DOHH2 (cell line): ENCODE results near the gene HOXC9.

Source experiments
- H3F3A ChIP-seq: fragments of 200-600 bp; sonication (generic), shearing (Covaris generic); 2 replicates; pipeline ENCODE4 v1.6.0; 2016; ENCODE audit warnings: antibody characterized with exemption, mild to moderate bottlenecking; ENCODE audit not compliant: control insufficient read depth, insufficient read depth
- H3K27ac ChIP-seq: fragments of 200-600 bp; sonication (generic); 2 replicates; pipeline ENCODE4 v1.5.1; 2014; ENCODE audit warnings: low read depth, mild to moderate bottlenecking, low read length, moderate library complexity
- H3K27me3 ChIP-seq: fragments of 200-600 bp; sonication (generic); 2 replicates; pipeline ENCODE4 v1.6.1; 2014; ENCODE audit warnings: mild to moderate bottlenecking, low read length, mixed read lengths; ENCODE audit not compliant: control insufficient read depth
- H3K36me3 ChIP-seq: fragments of 200-600 bp; sonication (generic); 2 replicates; pipeline ENCODE4 v1.6.1; 2014; ENCODE audit warnings: mild to moderate bottlenecking, low read length, moderate library complexity, mixed read lengths; ENCODE audit not compliant: control insufficient read depth
- H3K4me1 ChIP-seq: fragments of 200-600 bp; sonication (generic); 2 replicates; pipeline ENCODE4 v1.6.1; 2014; ENCODE audit warnings: mild to moderate bottlenecking, low read length, mixed read lengths; ENCODE audit not compliant: control insufficient read depth
- H3K4me2 ChIP-seq: fragments of 200-600 bp; sonication (generic); 2 replicates; pipeline ENCODE4 v1.6.0; 2014; ENCODE audit warnings: mild to moderate bottlenecking, low read length, moderate library complexity
- H3K4me3 ChIP-seq: fragments of 200-600 bp; sonication (generic); 2 replicates; pipeline ENCODE4 v1.5.1; 2014; ENCODE audit warnings: mild to moderate bottlenecking, low read length, mixed read lengths
- H3K79me2 ChIP-seq: fragments of 200-600 bp; sonication (generic); 2 replicates; pipeline ENCODE4 v1.6.1; 2014; ENCODE audit warnings: mild to moderate bottlenecking, low read length, mixed read lengths; ENCODE audit not compliant: control insufficient read depth
- H3K9me2 ChIP-seq: fragments of 200-600 bp; sonication (generic); replicated peaks from 2 replicates; pipeline ENCODE4 v1.6.1; 2014; ENCODE audit warnings: mild to moderate bottlenecking, low read length, mixed read lengths; ENCODE audit not compliant: control insufficient read depth
- H3K9me3 ChIP-seq: fragments of 200-600 bp; sonication (generic); 2 replicates; pipeline ENCODE4 v1.6.1; 2014; ENCODE audit warnings: antibody characterized with exemption, low read length, mixed read lengths; ENCODE audit not compliant: control insufficient read depth, insufficient read depth
- H4K20me1 ChIP-seq: fragments of 200-600 bp; sonication (generic); 2 replicates; pipeline ENCODE4 v1.6.0; 2014; ENCODE audit warnings: low read depth, mild to moderate bottlenecking, antibody characterized with exemption, low read length, moderate library complexity; ENCODE audit not compliant: control insufficient read depth, insufficient read depth
- CTCF ChIP-seq: fragments of 200-600 bp; sonication (generic); IDR thresholded peaks from one replicate; pipeline ENCODE4 v1.5.1; 2014; ENCODE audit warnings: antibody characterized with exemption, mild to moderate bottlenecking, low read depth, low read length; ENCODE audit not compliant: poor library complexity, severe bottlenecking
- EZH2phosphoT487 ChIP-seq: fragments of 200-600 bp; sonication (generic); IDR thresholded peaks from 2 replicates; pipeline ENCODE4 v1.6.1; 2017; ENCODE audit warnings: borderline replicate concordance, mild to moderate bottlenecking, antibody characterized with exemption, low read length, moderate library complexity, mixed read lengths

Gene HOXC9

GRCh38 chr12:53983568-53983949, 16.4 kb upstream of the HOXC9 start:
- H3K27ac ChIP-seq: peak overlapping the region; percentile 28
- no peaks in the 10 kb centered on the region for H3K9me2 ChIP-seq
- H3K36me3 ChIP-seq: no peaks in the 10 kb centered on the region
- TF ChIP-seq CTCF (no peak), EZH2phosphoT487 (no peak)
- H3F3A ChIP-seq: peaks cover 6% of the 10 kb centered on the region; the same call in 1 of the 2 replicates
- peaks cover 40% of the 10 kb centered on the region for H3K4me1 ChIP-seq
- H3K9me3 ChIP-seq: no peaks in the 10 kb centered on the region
- no peaks in the 10 kb centered on the region for H3K79me2 ChIP-seq
- peak overlapping the region; percentile 67 for H3K4me3 ChIP-seq
- H4K20me1 ChIP-seq: peaks cover 3% of the 10 kb centered on the region; the same call in 1 of the 2 replicates
- H3K4me2 ChIP-seq: peak overlapping the region; percentile 82
- peaks cover 74% of the 10 kb centered on the region for H3K27me3 ChIP-seq

GRCh38 chr12:53983950-53984572, 15.9 kb upstream of the HOXC9 start:
- peak overlapping the region; percentile 82 for H3K4me2 ChIP-seq
- peaks cover 73% of the 10 kb centered on the region for H3K27me3 ChIP-seq
- H3K79me2 ChIP-seq: no peaks in the 10 kb centered on the region
- peaks cover 6% of the 10 kb centered on the region; the same call in 1 of the 2 replicates for H3F3A ChIP-seq
- TF ChIP-seq CTCF: no peak
- no peak for TF ChIP-seq EZH2phosphoT487
- peak overlapping the region; percentile 28 for H3K27ac ChIP-seq
- H3K4me3 ChIP-seq: peak overlapping the region; percentile 67
- no peaks in the 10 kb centered on the region for H3K9me3 ChIP-seq
- H3K36me3 ChIP-seq: no peaks in the 10 kb centered on the region
- H3K4me1 ChIP-seq: peaks cover 43% of the 10 kb centered on the region
- H4K20me1 ChIP-seq: peaks cover 6% of the 10 kb centered on the region; the same call in 1 of the 2 replicates
- no peaks in the 10 kb centered on the region for H3K9me2 ChIP-seq

GRCh38 chr12:53984901-53985691, 14.9 kb upstream of the HOXC9 start, which contains the start of gene HOXC10:
Gene HOXC10 (plus strand): TSS chr12:53985146. CDS start chr12:53985260, 114 bp downstream.
- H3K9me2 ChIP-seq: no peaks in the 10 kb centered on the region
- no peaks in the 10 kb centered on the region for H3K79me2 ChIP-seq
- peak within 1 kb of the TSS; percentile 82 for H3K4me2 ChIP-seq
- H3K27ac ChIP-seq: peak within 1 kb of the TSS; percentile 28
- H3K4me3 ChIP-seq: peak within 1 kb of the TSS; percentile 67
- peaks cover 8% of the 10 kb centered on the region; the same call in 1 of the 2 replicates for H3F3A ChIP-seq
- TF ChIP-seq CTCF (peak; percentile 73), EZH2phosphoT487 (no peak)
- peaks cover 53% of the 10 kb centered on the region for H3K4me1 ChIP-seq
- no peaks in the 10 kb centered on the region for H3K36me3 ChIP-seq
- H3K9me3 ChIP-seq: no peaks in the 10 kb centered on the region
- peaks cover 74% of the 10 kb centered on the region for H3K27me3 ChIP-seq
- peaks cover 6% of the 10 kb centered on the region; the same call in 1 of the 2 replicates for H4K20me1 ChIP-seq
